SJCRH30 (cell line): ENCODE data around the gene PLCXD1. TPM values are rescaled to one million over a fixed set of nuclear protein-coding genes. Genes with fewer than 3 reads are reported as not detected.

Source experiments
- DNase-seq, 2 experiments: peaks; one replicate each; pipeline ENCODE4 v3.0.0-alpha.2; 2015 to 2020
- H3K27ac ChIP-seq: fragments of 250-450 bp; sonication (Bioruptor Pico); 2 replicates; pipeline ENCODE4 v1.5.1; 2020; ENCODE audit warnings: mild to moderate bottlenecking, moderate library complexity
- H3K27me3 ChIP-seq: fragments of 250-450 bp; sonication (Bioruptor Pico); 2 replicates; pipeline ENCODE4 v1.5.1; 2020; ENCODE audit warnings: mild to moderate bottlenecking, moderate library complexity
- H3K36me3 ChIP-seq: fragments of 250-450 bp; sonication (Bioruptor Pico); 2 replicates; pipeline ENCODE4 v1.5.1; 2020; ENCODE audit warnings: mild to moderate bottlenecking, moderate library complexity
- H3K4me1 ChIP-seq: fragments of 250-450 bp; sonication (Bioruptor Pico); 2 replicates; pipeline ENCODE4 v1.5.1; 2020; ENCODE audit warnings: mild to moderate bottlenecking, moderate library complexity
- H3K4me3 ChIP-seq: fragments of 250-450 bp; sonication (Bioruptor Pico); 2 replicates; pipeline ENCODE4 v1.5.1; 2020; ENCODE audit warnings: mild to moderate bottlenecking, moderate library complexity
- H3K9me3 ChIP-seq: fragments of 250-450 bp; sonication (Bioruptor Pico); replicated peaks from 2 replicates; pipeline ENCODE4 v1.5.1; 2020; ENCODE audit warnings: mild to moderate bottlenecking, moderate library complexity
- total RNA-seq: library from RNA; depleted of rRNA; stranded (reverse); fragments of >200 nt; shearing (Covaris generic); gene quantifications from 2 replicates; pipeline ENCODE4 v1.2.3, GENCODE V29; 2014; rRNA removed

PLCXD1 gene
- total RNA-seq, 1 experiment from 2014 or later: 16.0 TPM

DNA sequence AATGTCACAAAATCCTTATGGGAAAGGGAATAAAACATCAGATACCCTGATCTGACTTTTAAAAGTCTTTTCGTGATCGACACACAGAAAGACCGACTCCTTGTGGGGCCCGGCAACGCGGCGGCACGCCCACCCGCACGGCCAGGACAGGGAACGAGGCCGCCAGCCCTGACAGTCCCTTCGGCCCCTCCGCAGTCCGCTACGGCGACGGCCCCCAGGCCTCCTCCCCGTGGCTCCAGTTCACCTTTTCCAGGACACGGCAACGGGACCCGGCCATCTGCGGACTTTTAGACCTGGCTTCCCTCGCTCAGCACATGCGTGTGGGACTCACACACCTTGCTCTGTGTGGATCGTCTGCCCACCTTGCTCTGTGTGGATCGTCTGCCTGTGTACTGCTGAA is 71.0 kb downstream of the PLCXD1 start:
- Histone ChIP-seq H3K36me3 (peaks cover 7% of the 10 kb centered on the region), H3K9me3 (no peaks in the 10 kb centered on the region), H3K4me3 (no peak overlapping the region), H3K27me3 (no peaks in the 10 kb centered on the region), H3K27ac (no peak overlapping the region), H3K4me1 (no peaks in the 10 kb centered on the region)
- DNase-seq: no peak

DNA sequence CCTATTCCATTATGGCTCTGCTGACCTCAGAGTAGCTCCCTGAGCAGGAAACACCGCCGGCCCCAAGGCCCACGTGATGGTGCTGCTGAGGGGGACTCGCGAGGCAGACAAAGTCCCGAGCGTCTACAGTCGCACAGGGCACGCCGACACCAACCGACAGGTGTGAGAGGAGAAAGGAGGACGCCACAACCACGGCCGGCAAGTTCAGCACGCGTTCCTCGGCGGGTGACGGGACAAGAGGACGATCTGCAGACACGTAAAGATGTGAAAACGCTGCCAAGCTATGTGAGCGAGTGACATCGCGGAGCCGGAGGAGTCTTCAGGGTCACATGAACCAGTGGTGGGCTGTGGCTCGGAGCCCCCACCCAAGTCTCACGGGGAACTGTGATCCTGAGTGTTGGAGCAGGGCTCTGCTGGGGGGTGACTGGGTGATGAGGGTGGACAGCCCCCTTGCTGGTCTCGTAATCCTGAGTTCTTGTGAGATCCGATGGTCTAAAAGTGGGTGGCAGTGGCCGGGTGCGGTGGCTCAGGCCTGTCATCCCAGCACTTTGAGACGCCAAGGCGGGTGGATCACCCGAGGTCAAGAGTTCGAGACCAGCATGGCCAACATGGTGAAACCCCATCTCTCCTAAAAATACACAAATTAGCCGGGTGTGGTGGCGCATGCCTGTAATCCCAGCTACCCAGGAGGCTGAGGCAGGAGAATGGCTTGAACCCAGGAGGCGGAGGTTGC is 71.6 kb downstream of the PLCXD1 start:
- no peaks in the 10 kb centered on the region for H3K27me3 ChIP-seq
- peaks cover 7% of the 10 kb centered on the region for H3K36me3 ChIP-seq
- H3K4me1 ChIP-seq: no peaks in the 10 kb centered on the region
- no peak overlapping the region for H3K27ac ChIP-seq
- no peak overlapping the region for H3K4me3 ChIP-seq
- H3K9me3 ChIP-seq: no peaks in the 10 kb centered on the region
- no peak for DNase-seq

Other genes starting within 250 kb of the PLCXD1 start
- 29.6 and 37.0 TPM in 2 replicates for gene GTPBP6, start 37.4 kb downstream of the PLCXD1 start, total RNA-seq
- 29.2 and 29.8 TPM in 2 replicates for gene PPP2R3B, start 105.5 kb downstream of the PLCXD1 start, total RNA-seq